ENCODE measurements around the gene KCNK3. TPM values are rescaled to one million over a fixed set of nuclear protein-coding genes. Genes with fewer than 3 reads are reported as not detected.

The KCNK3 gene
- polyA plus RNA-seq, 1 of the 3 experiments (the other 2 are of a cell fraction), result 0.16 TPM

- Histone ChIP-seq H3K27me3 (ENCODE audit: insufficient read depth) (no peaks in the 10 kb centered on the region), H2AFZ (ENCODE audit: low read depth) (no peak overlapping the region), H3K36me3 (replicated peaks in 1 of 2; ENCODE audit: control insufficient read depth in 1 of 2, insufficient read depth in 2 of 2, low read length in 1 of 2) (no peaks in the 10 kb centered on the region), H3K4me2 (no peak overlapping the region), H3K9ac (no peak overlapping the region), H3K4me3 (ENCODE audit: low read depth in 2 of 2, low read length in 1 of 2) (no peak overlapping the region), H3K9me3 (no peaks in the 10 kb centered on the region), H3K4me1 (ENCODE audit: control insufficient read depth in 1 of 2, insufficient read depth in 2 of 2, low read depth in 1 of 2, low read length in 1 of 2) (peaks cover 9 to 39% of the 10 kb centered on the region in 2 experiments; a peak in 2 of 4 replicates), H4K20me1 (ENCODE audit: insufficient read depth) (no peaks in the 10 kb centered on the region), H3K79me2 (ENCODE audit: insufficient read depth) (no peaks in the 10 kb centered on the region), H3K27ac (ENCODE audit: low read depth in 2 of 2, low read length in 1 of 2) (no peak overlapping the region), H3K9me2 (no peaks in the 10 kb centered on the region), H3F3A (replicated peaks; ENCODE audit: insufficient read depth) (no peaks in the 10 kb centered on the region)
- POLR2A ChIA-PET, result interaction anchor here (0.9 kb wide), 1 partner anchor 25 kb away, joined by 4 read pairs; no protein-coding TSS in a partner anchor
- 59% methylated on average over 5 of the region's 5 CpGs for WGBS (ENCODE audit: low lambda C conversion rate)
- no peak for DNase-seq
- CTCF ChIA-PET, result interaction anchor here (1.4 to 2.7 kb wide), 3 partner anchors 38 to 100 kb away, joined by 3 to 13 read pairs (median 7); no protein-coding TSS in a partner anchor
- TF ChIP-seq CHD2 (IDR thresholded peaks at IDR 0.05; ENCODE audit: low read length, partially characterized antibody) (no peak), RAD21 (IDR thresholded peaks at IDR 0.05; ENCODE audit: low read length) (no peak), RFX5 (IDR thresholded peaks at IDR 0.05; ENCODE audit: low read length) (no peak), GATA2 (CRISPR knock-in tag; IDR thresholded peaks at IDR 0.05) (no peak), ELF1 (IDR thresholded peaks at IDR 0.05) (no peak), MAX (IDR thresholded peaks at IDR 0.05; ENCODE audit: low read depth) (no peak), REST (IDR thresholded peaks at IDR 0.05; ENCODE audit: low read depth, low read length) (no peak), FOSL2 (IDR thresholded peaks at IDR 0.05; ENCODE audit: borderline replicate concordance, low read depth) (no peak)
Measured at GRCh38 chr2:26705126-26705525, 12.6 kb downstream of the KCNK3 start.

GRCh38 chr2:26706093-26706492 lies 13.6 kb downstream of the KCNK3 start:
- H3K9ac ChIP-seq, result no peak overlapping the region
- H3K27me3 ChIP-seq (ENCODE audit: insufficient read depth), result no peaks in the 10 kb centered on the region
- WGBS (ENCODE audit: low lambda C conversion rate), result 38% methylated on average over 2 of the region's 3 CpGs
- H3K27ac ChIP-seq (ENCODE audit: low read depth in 2 of 2, low read length in 1 of 2), result no peak overlapping the region
- no peaks in the 10 kb centered on the region for H3K9me3 ChIP-seq
- H3K36me3 ChIP-seq (replicated peaks in 1 of 2; ENCODE audit: control insufficient read depth in 1 of 2, insufficient read depth in 2 of 2, low read length in 1 of 2), result no peaks in the 10 kb centered on the region
- ChIA-PET CTCF (interaction anchor here (1.4 to 2.7 kb wide), 3 partner anchors 37 to 101 kb away, joined by 3 to 13 read pairs (median 7); no protein-coding TSS in a partner anchor), POLR2A (interaction anchor here (0.9 kb wide), 1 partner anchor 13 kb away, joined by 3 read pairs; the partner anchor contains the start of gene KCNK3)
- no peak overlapping the region for H3K4me2 ChIP-seq
- no peak overlapping the region for H2AFZ ChIP-seq (ENCODE audit: low read depth)
- no peaks in the 10 kb centered on the region for H3F3A ChIP-seq (replicated peaks; ENCODE audit: insufficient read depth)
- peaks cover 9 to 39% of the 10 kb centered on the region in 2 experiments; a peak in 2 of 4 replicates for H3K4me1 ChIP-seq (ENCODE audit: control insufficient read depth in 1 of 2, insufficient read depth in 2 of 2, low read depth in 1 of 2, low read length in 1 of 2)
- H3K79me2 ChIP-seq (ENCODE audit: insufficient read depth), result no peaks in the 10 kb centered on the region
- H3K9me2 ChIP-seq, result no peaks in the 10 kb centered on the region
- no peak overlapping the region for H3K4me3 ChIP-seq (ENCODE audit: low read depth in 2 of 2, low read length in 1 of 2)
- no peak for DNase-seq
- no peaks in the 10 kb centered on the region for H4K20me1 ChIP-seq (ENCODE audit: insufficient read depth)
- no peak for TF ChIP-seq IRF3 (IDR thresholded peaks at IDR 0.05; ENCODE audit: low read depth, low read length)
- no peak for TF ChIP-seq RXRA (IDR thresholded peaks at IDR 0.05; ENCODE audit: borderline replicate concordance, low read depth)
- TF ChIP-seq NRF1 (IDR thresholded peaks at IDR 0.05; ENCODE audit: low read depth, low read length), result no peak
- TF ChIP-seq GABPA (IDR thresholded peaks at IDR 0.05; ENCODE audit: low read depth), result no peak
- TF ChIP-seq FOSL2 (IDR thresholded peaks at IDR 0.05; ENCODE audit: borderline replicate concordance, low read depth), result no peak
- TF ChIP-seq SMC3 (IDR thresholded peaks at IDR 0.05; ENCODE audit: low read depth, low read length), result no peak
- TF ChIP-seq MAX (IDR thresholded peaks at IDR 0.05; ENCODE audit: low read depth), result no peak
- no peak for TF ChIP-seq FOXJ3 (CRISPR knock-in tag; IDR thresholded peaks at IDR 0.05)
- no peak for TF ChIP-seq ELF1 (IDR thresholded peaks at IDR 0.05)
- no peak for TF ChIP-seq JUND (IDR thresholded peaks at IDR 0.05)
- no peak for TF ChIP-seq USF1 (IDR thresholded peaks at IDR 0.05; ENCODE audit: borderline replicate concordance, low read depth)
- TF ChIP-seq RFX5 (IDR thresholded peaks at IDR 0.05; ENCODE audit: low read length), result no peak
- TF ChIP-seq POLR2AphosphoS5 (IDR thresholded peaks at IDR 0.05; ENCODE audit: low read depth, low read length), result no peak
- no peak for TF ChIP-seq EZH2phosphoT487 (IDR thresholded peaks at IDR 0.05; ENCODE audit: borderline replicate concordance, low read depth)
- TF ChIP-seq EP300 (IDR thresholded peaks at IDR 0.05; ENCODE audit: borderline replicate concordance in 1 of 2, low read depth in 1 of 2, low read length in 1 of 2), result no peak
- no peak for TF ChIP-seq GATA2 (CRISPR knock-in tag; IDR thresholded peaks at IDR 0.05)

Measured in SK-N-SH (cell line).